Endothelial cell (in vitro differentiated cells): Measurements from ENCODE around the gene ERMN. TPM values are rescaled to one million over a fixed set of nuclear protein-coding genes. Genes with fewer than 3 reads are reported as not detected.
"Not testable (repeated sequence)": the region's sequence is repeated elsewhere in the genome, so short reads cannot be mapped to it uniquely, and the experiment has no call there.

ENCODE experiments used
- DNase-seq: peaks from one replicate; pipeline ENCODE4 v3.0.0; 2021; ENCODE audit warnings: low spot score
- H3K27ac Mint-ChIP-seq: one replicate; pipeline ENCODE4 v1.8.0; 2021; ENCODE audit warnings: mixed read lengths, inconsistent platforms; ENCODE audit not compliant: unreplicated experiment
- H3K27me3 Mint-ChIP-seq: one replicate; pipeline ENCODE4 v1.8.0; 2021; ENCODE audit warnings: mild to moderate bottlenecking, moderate library complexity, mixed read lengths, inconsistent platforms; ENCODE audit not compliant: unreplicated experiment
- H3K36me3 Mint-ChIP-seq: one replicate; pipeline ENCODE4 v1.8.0; 2021; ENCODE audit warnings: mild to moderate bottlenecking, low read depth, mixed read lengths, inconsistent platforms; ENCODE audit not compliant: unreplicated experiment
- H3K4me1 Mint-ChIP-seq: one replicate; pipeline ENCODE4 v1.8.0; 2021; ENCODE audit warnings: mild to moderate bottlenecking, mixed read lengths, inconsistent platforms; ENCODE audit not compliant: unreplicated experiment
- H3K4me3 Mint-ChIP-seq: one replicate; pipeline ENCODE4 v1.8.0; 2021; ENCODE audit warnings: mild to moderate bottlenecking, mixed read lengths, inconsistent platforms; ENCODE audit not compliant: unreplicated experiment
- H3K9me3 Mint-ChIP-seq: one replicate; pipeline ENCODE4 v1.8.0; 2021; ENCODE audit warnings: mixed read lengths, inconsistent platforms; ENCODE audit not compliant: unreplicated experiment
- CTCF ChIP-seq: fragments of 200-600 bp; sonication (generic); IDR thresholded peaks from one replicate; pipeline ENCODE4 v1.5.0; 2021; ENCODE audit warnings: antibody characterized with exemption; ENCODE audit not compliant: unreplicated experiment
- total RNA-seq: library from RNA; stranded (reverse); fragmentation: NEBNext Ultra II Directional; extraction: Animal tissue kit (Norgen Biotek cat#: 25700); gene quantifications from one replicate; pipeline ENCODE4 v1.2.1, GENCODE V29; 2021; ENCODE audit not compliant: unreplicated experiment

Gene ERMN
- total RNA-seq, 1 donor from 2014 or later, result 0.36 TPM

GRCh38 chr2:157290525-157290924, 35.1 kb downstream of the ERMN start:
- no peak for TF ChIP-seq CTCF
- Mint-ChIP-seq H3K4me3 (no peak overlapping the region), H3K9me3 (no peaks in the 10 kb centered on the region), H3K4me1 (no peaks in the 10 kb centered on the region), H3K27ac (no peak overlapping the region), H3K27me3 (no peaks in the 10 kb centered on the region), H3K36me3 (no peaks in the 10 kb centered on the region)
- no peak for DNase-seq

- TF ChIP-seq CTCF, result no peak
- DNase-seq, result no peak
- no peaks in the 10 kb centered on the region for H3K36me3 Mint-ChIP-seq
- H3K4me3 Mint-ChIP-seq, result no peak overlapping the region
- no peaks in the 10 kb centered on the region for H3K4me1 Mint-ChIP-seq
- H3K27me3 Mint-ChIP-seq, result no peaks in the 10 kb centered on the region
- no peak overlapping the region for H3K27ac Mint-ChIP-seq
- H3K9me3 Mint-ChIP-seq, result no peaks in the 10 kb centered on the region
These were observed 38.5 kb downstream of the ERMN start for GRCh38 chr2:157287160-157287559.

GRCh38 chr2:157283468-157283867, 42.2 kb downstream of the ERMN start:
- Mint-ChIP-seq H3K9me3 (no peaks in the 10 kb centered on the region), H3K4me3 (no peak overlapping the region), H3K27ac (no peak overlapping the region), H3K36me3 (no peaks in the 10 kb centered on the region), H3K27me3 (peaks cover 1% of the 10 kb centered on the region), H3K4me1 (no peaks in the 10 kb centered on the region)
- DNase-seq, result no peak
- no peak for TF ChIP-seq CTCF

GRCh38 chr2:157281316-157281715, 44.3 kb downstream of the ERMN start:
- TF ChIP-seq CTCF, result no peak
- Mint-ChIP-seq H3K27me3 (peaks cover 1% of the 10 kb centered on the region), H3K9me3 (no peaks in the 10 kb centered on the region), H3K4me1 (no peaks in the 10 kb centered on the region), H3K36me3 (no peaks in the 10 kb centered on the region), H3K4me3 (no peak overlapping the region), H3K27ac (no peak overlapping the region)
- no peak for DNase-seq

GRCh38 chr2:157279311-157279710, 46.3 kb downstream of the ERMN start:
- H3K27ac Mint-ChIP-seq, H3K9me3 Mint-ChIP-seq, H3K4me1 Mint-ChIP-seq, H3K4me3 Mint-ChIP-seq, H3K36me3 Mint-ChIP-seq, DNase-seq, H3K27me3 Mint-ChIP-seq: not testable (repeated sequence)

- DNase-seq, result no peak
- H3K4me1 Mint-ChIP-seq, result no peaks in the 10 kb centered on the region
- no peak overlapping the region for H3K27ac Mint-ChIP-seq
- no peak for TF ChIP-seq CTCF
- H3K36me3 Mint-ChIP-seq, result no peaks in the 10 kb centered on the region
- peaks cover 1% of the 10 kb centered on the region for H3K27me3 Mint-ChIP-seq
- no peaks in the 10 kb centered on the region for H3K9me3 Mint-ChIP-seq
- no peak overlapping the region for H3K4me3 Mint-ChIP-seq
These were observed 53.9 kb downstream of the ERMN start for GRCh38 chr2:157271590-157272203.
